ENCODE results near the gene WDR43.

Gene WDR43

GRCh38 chr2:28906821-28907220, 12.4 kb downstream of the WDR43 start:
- 96 to 97% methylated on average over 2 of the region's 2 CpGs for WGBS, 2 experiments
- Histone ChIP-seq H3K27me3 (ENCODE audit: control insufficient read depth, insufficient read depth, low read length, poor library complexity, severe bottlenecking) (no peaks in the 10 kb centered on the region), H3K36me3 (ENCODE audit: control insufficient read depth, insufficient read depth, low read length) (peaks cover 41% of the 10 kb centered on the region), H3K4me1 (ENCODE audit: control insufficient read depth, insufficient read depth, low read length) (no peaks in the 10 kb centered on the region), H3K27ac (ENCODE audit: insufficient read depth, low read depth, low read length, poor library complexity, severe bottlenecking) (no peak overlapping the region), H3K4me3 (ENCODE audit: insufficient read depth, low read depth, low read length) (no peak overlapping the region), H3K9me3 (ENCODE audit: control insufficient read depth, low read length) (no peaks in the 10 kb centered on the region)

GRCh38 chr2:28908172-28908571, 13.7 kb downstream of the WDR43 start:
- H3K4me1 ChIP-seq (ENCODE audit: control insufficient read depth, insufficient read depth, low read length) = no peaks in the 10 kb centered on the region
- no peaks in the 10 kb centered on the region for H3K27me3 ChIP-seq (ENCODE audit: control insufficient read depth, insufficient read depth, low read length, poor library complexity, severe bottlenecking)
- no peak overlapping the region for H3K4me3 ChIP-seq (ENCODE audit: insufficient read depth, low read depth, low read length)
- no peak overlapping the region for H3K27ac ChIP-seq (ENCODE audit: insufficient read depth, low read depth, low read length, poor library complexity, severe bottlenecking)
- 0 to 6% methylated on average over 1 of the region's 1 CpG for WGBS, 2 experiments
- H3K9me3 ChIP-seq (ENCODE audit: control insufficient read depth, low read length) = no peaks in the 10 kb centered on the region
- peaks cover 46% of the 10 kb centered on the region for H3K36me3 ChIP-seq (ENCODE audit: control insufficient read depth, insufficient read depth, low read length)

GRCh38 chr2:28909655-28910353, 15.3 kb downstream of the WDR43 start:
- Histone ChIP-seq H3K36me3 (ENCODE audit: control insufficient read depth, insufficient read depth, low read length) (peaks cover 50% of the 10 kb centered on the region), H3K4me3 (ENCODE audit: insufficient read depth, low read depth, low read length) (no peak overlapping the region), H3K27ac (ENCODE audit: insufficient read depth, low read depth, low read length, poor library complexity, severe bottlenecking) (no peak overlapping the region), H3K9me3 (ENCODE audit: control insufficient read depth, low read length) (no peaks in the 10 kb centered on the region), H3K27me3 (ENCODE audit: control insufficient read depth, insufficient read depth, low read length, poor library complexity, severe bottlenecking) (no peaks in the 10 kb centered on the region), H3K4me1 (ENCODE audit: control insufficient read depth, insufficient read depth, low read length) (no peaks in the 10 kb centered on the region)
- 95 to 96% methylated on average over 6 of the region's 6 CpGs for WGBS, 2 experiments

GRCh38 chr2:28915939-28916338, 21.5 kb downstream of the WDR43 start:
- Histone ChIP-seq H3K27me3 (ENCODE audit: control insufficient read depth, insufficient read depth, low read length, poor library complexity, severe bottlenecking) (no peaks in the 10 kb centered on the region), H3K4me1 (ENCODE audit: control insufficient read depth, insufficient read depth, low read length) (no peaks in the 10 kb centered on the region), H3K9me3 (ENCODE audit: control insufficient read depth, low read length) (no peaks in the 10 kb centered on the region), H3K27ac (ENCODE audit: insufficient read depth, low read depth, low read length, poor library complexity, severe bottlenecking) (no peak overlapping the region), H3K4me3 (ENCODE audit: insufficient read depth, low read depth, low read length) (no peak overlapping the region), H3K36me3 (ENCODE audit: control insufficient read depth, insufficient read depth, low read length) (peaks cover 43% of the 10 kb centered on the region)
- 87 to 94% methylated on average over 1 of the region's 1 CpG for WGBS, 2 experiments

- Histone ChIP-seq H3K36me3 (ENCODE audit: control insufficient read depth, insufficient read depth, low read length) (peaks cover 32% of the 10 kb centered on the region), H3K4me3 (ENCODE audit: insufficient read depth, low read depth, low read length) (no peak overlapping the region), H3K4me1 (ENCODE audit: control insufficient read depth, insufficient read depth, low read length) (no peaks in the 10 kb centered on the region), H3K27me3 (ENCODE audit: control insufficient read depth, insufficient read depth, low read length, poor library complexity, severe bottlenecking) (no peaks in the 10 kb centered on the region), H3K27ac (ENCODE audit: insufficient read depth, low read depth, low read length, poor library complexity, severe bottlenecking) (no peak overlapping the region), H3K9me3 (ENCODE audit: control insufficient read depth, low read length) (no peaks in the 10 kb centered on the region)
- WGBS, 2 experiments = 98% methylated on average over 4 of the region's 4 CpGs
Measured at GRCh38 chr2:28926847-28927246, 32.4 kb downstream of the WDR43 start.

- H3K36me3 ChIP-seq (ENCODE audit: control insufficient read depth, insufficient read depth, low read length) = peaks cover 32% of the 10 kb centered on the region
- H3K27ac ChIP-seq (ENCODE audit: insufficient read depth, low read depth, low read length, poor library complexity, severe bottlenecking) = no peak overlapping the region
- H3K4me3 ChIP-seq (ENCODE audit: insufficient read depth, low read depth, low read length) = no peak overlapping the region
- no peaks in the 10 kb centered on the region for H3K9me3 ChIP-seq (ENCODE audit: control insufficient read depth, low read length)
- 95 to 96% methylated on average over 2 of the region's 2 CpGs for WGBS, 2 experiments
- H3K27me3 ChIP-seq (ENCODE audit: control insufficient read depth, insufficient read depth, low read length, poor library complexity, severe bottlenecking) = no peaks in the 10 kb centered on the region
- H3K4me1 ChIP-seq (ENCODE audit: control insufficient read depth, insufficient read depth, low read length) = no peaks in the 10 kb centered on the region
Measured at GRCh38 chr2:28927469-28927868, 33.0 kb downstream of the WDR43 start.

- Histone ChIP-seq H3K4me1 (ENCODE audit: control insufficient read depth, insufficient read depth, low read length) (no peaks in the 10 kb centered on the region), H3K27ac (ENCODE audit: insufficient read depth, low read depth, low read length, poor library complexity, severe bottlenecking) (no peak overlapping the region), H3K4me3 (ENCODE audit: insufficient read depth, low read depth, low read length) (no peak overlapping the region), H3K36me3 (ENCODE audit: control insufficient read depth, insufficient read depth, low read length) (peaks cover 32% of the 10 kb centered on the region), H3K27me3 (ENCODE audit: control insufficient read depth, insufficient read depth, low read length, poor library complexity, severe bottlenecking) (no peaks in the 10 kb centered on the region), H3K9me3 (ENCODE audit: control insufficient read depth, low read length) (no peaks in the 10 kb centered on the region)
- 95 to 98% methylated on average over 1 of the region's 1 CpG for WGBS, 2 experiments
Measured at GRCh38 chr2:28927878-28928277, 33.4 kb downstream of the WDR43 start.

- 84 to 93% methylated on average over 2 of the region's 4 CpGs for WGBS, 2 experiments
- H3K4me3 ChIP-seq (ENCODE audit: insufficient read depth, low read depth, low read length) = no peak overlapping the region
- H3K27me3 ChIP-seq (ENCODE audit: control insufficient read depth, insufficient read depth, low read length, poor library complexity, severe bottlenecking) = no peaks in the 10 kb centered on the region
- no peaks in the 10 kb centered on the region for H3K4me1 ChIP-seq (ENCODE audit: control insufficient read depth, insufficient read depth, low read length)
- no peaks in the 10 kb centered on the region for H3K9me3 ChIP-seq (ENCODE audit: control insufficient read depth, low read length)
- no peak overlapping the region for H3K27ac ChIP-seq (ENCODE audit: insufficient read depth, low read depth, low read length, poor library complexity, severe bottlenecking)
- peaks cover 29% of the 10 kb centered on the region for H3K36me3 ChIP-seq (ENCODE audit: control insufficient read depth, insufficient read depth, low read length)
Measured at GRCh38 chr2:28929581-28929980, 35.1 kb downstream of the WDR43 start.

GRCh38 chr2:28930205-28930604, 35.7 kb downstream of the WDR43 start:
- Histone ChIP-seq H3K27ac (ENCODE audit: insufficient read depth, low read depth, low read length, poor library complexity, severe bottlenecking) (no peak overlapping the region), H3K36me3 (ENCODE audit: control insufficient read depth, insufficient read depth, low read length) (peaks cover 31% of the 10 kb centered on the region)
- 100% methylated on average over 1 of the region's 1 CpG; no CpG with 5 or more reads in 1 of the 2 experiments for WGBS, 2 experiments

GRCh38 chr2:28934769-28935168, 40.3 kb downstream of the WDR43 start:
- Histone ChIP-seq H3K27me3 (ENCODE audit: control insufficient read depth, insufficient read depth, low read length, poor library complexity, severe bottlenecking) (no peaks in the 10 kb centered on the region), H3K27ac (ENCODE audit: insufficient read depth, low read depth, low read length, poor library complexity, severe bottlenecking) (no peak overlapping the region), H3K9me3 (ENCODE audit: control insufficient read depth, low read length) (no peaks in the 10 kb centered on the region), H3K4me1 (ENCODE audit: control insufficient read depth, insufficient read depth, low read length) (no peaks in the 10 kb centered on the region), H3K36me3 (ENCODE audit: control insufficient read depth, insufficient read depth, low read length) (peaks cover 21% of the 10 kb centered on the region), H3K4me3 (ENCODE audit: insufficient read depth, low read depth, low read length) (no peak overlapping the region)
- WGBS, 2 experiments = 93 to 100% methylated on average over 2 of the region's 2 CpGs

More at GRCh38 chr2:28930205-28930604, 35.7 kb downstream of the WDR43 start:
- no peaks in the 10 kb centered on the region for H3K4me1 ChIP-seq (ENCODE audit: control insufficient read depth, insufficient read depth, low read length)
- no peak overlapping the region for H3K4me3 ChIP-seq (ENCODE audit: insufficient read depth, low read depth, low read length)
- H3K27me3 ChIP-seq (ENCODE audit: control insufficient read depth, insufficient read depth, low read length, poor library complexity, severe bottlenecking) = no peaks in the 10 kb centered on the region
- H3K9me3 ChIP-seq (ENCODE audit: control insufficient read depth, low read length) = no peaks in the 10 kb centered on the region

All from ectodermal cell (in vitro differentiated cells).